Upper lobe of left lung (tissue), 6 donors: ENCODE results near the gene RBP5. TPM values are rescaled to one million over a fixed set of nuclear protein-coding genes. Genes with fewer than 3 reads are reported as not detected.
A peak's percentile ranks its signal among the peaks of the same experiment; 100 is the strongest.

ENCODE experiments used
- ATAC-seq, 2 donors: fragments of 200-7000 bp; cut with Tn5 transposase; one replicate each; pipeline ENCODE4 v1.9.1; 2022; ENCODE audit warnings: mild to moderate bottlenecking in 2 of 2, moderate library complexity in 2 of 2; ENCODE audit not compliant: low FRiP score in 2 of 2
- DNase-seq, 2 donors: peaks; one replicate each; pipeline ENCODE4 v3.0.0-alpha.2; 2019 to 2020
- H3K27ac ChIP-seq, 4 donors: fragments of 200-600 bp; sonication (generic); one replicate each; pipeline ENCODE4 v1.5.1; 2016 to 2019
- H3K27me3 ChIP-seq, 4 donors: fragments of 200-600 bp; sonication (generic); one replicate each; pipeline ENCODE4 v1.5.1; 2017 to 2019
- H3K36me3 ChIP-seq, 4 donors: fragments of 200-600 bp; sonication (generic); one replicate each; pipeline ENCODE4 v1.5.1; 2016 to 2019
- H3K4me1 ChIP-seq, 4 donors: fragments of 200-600 bp; sonication (generic); one replicate each; pipeline ENCODE4 v1.5.1; 2018 to 2019
- H3K4me3 ChIP-seq, 4 donors: fragments of 200-600 bp; sonication (generic); one replicate each; pipeline ENCODE4 v1.5.1; 2017 to 2019; ENCODE audit warnings: mild to moderate bottlenecking in 2 of 4, moderate library complexity in 1 of 4
- H3K9me3 ChIP-seq, 4 donors: fragments of 200-600 bp; sonication (generic); one replicate each; pipeline ENCODE4 v1.5.1; 2018 to 2019
- CTCF ChIP-seq, 6 experiments: fragments of 450-650 bp in 4 of 6; fragments of 200-600 bp in 2 of 6; sonication (generic) in 2 of 6; IDR thresholded peaks; one replicate each; pipeline ENCODE4 v1.5.1; 2016 to 2019; ENCODE audit warnings: antibody characterized with exemption in 6 of 6
- EP300 ChIP-seq, 4 donors: sonication (generic); formaldehyde crosslinking; IDR thresholded peaks; one replicate each; pipeline ENCODE4 v1.5.1; 2017; ENCODE audit warnings: antibody characterized with exemption in 4 of 4, control low read depth in 2 of 4
- POLR2A ChIP-seq, 4 donors: fragments of 450-650 bp; IDR thresholded peaks; one replicate each; pipeline ENCODE4 v1.5.1; 2016 to 2017; ENCODE audit warnings: antibody characterized with exemption in 4 of 4, mild to moderate bottlenecking in 2 of 4
- POLR2AphosphoS5 ChIP-seq, 2 donors: sonication (generic); formaldehyde crosslinking; IDR thresholded peaks; one replicate each; pipeline ENCODE4 v1.5.1; 2017; ENCODE audit warnings: antibody characterized with exemption in 2 of 2
- WGBS, 2 donors: methylation state at CpG; one replicate each; pipeline ENCODE4 v1.1.5; 2017 to 2018; 5-methylcytosine and 5-hydroxymethylcytosine counted together
- total RNA-seq, 6 donors: library from RNA; depleted of rRNA in 4 of 6; stranded (reverse); fragments of >200 nt in 4 of 6; gene quantifications; one replicate each; pipeline versions ENCODE4 v1.1.0 to v1.2.1, GENCODE V29; 2016 to 2021
- donor health status: DM: no; HTN: no; CAD: no; lungs with moderate emphysema.
- donor health status: DM: no; HTN: yes; CAD: no; lungs with severe emphysema.

Gene RBP5
- total RNA-seq, 6 donors from 2014 or later = 1.8 to 6.9 TPM; not detected in 4

GRCh38 chr12:7091171-7091570 lies 37.5 kb downstream of the RBP5 start:
- WGBS, 2 donors = 86 to 90% methylated on average over 7 of the region's 7 CpGs
- Histone ChIP-seq H3K4me1 (peaks cover 20 to 46% (median 27%) of the 10 kb centered on the region in 4 donors), H3K9me3 (no peaks in the 10 kb centered on the region), H3K4me3 (peak overlapping the region in 3 of 4 donors; percentile 41 to 57 (median 53)), H3K27ac (peak overlapping the region; percentile 61 to 89 (median 82)), H3K27me3 (no peaks in the 10 kb centered on the region), H3K36me3 (peaks cover 0 to 32% (median 20%) of the 10 kb centered on the region in 4 donors)
- no peak for TF ChIP-seq POLR2A (IDR thresholded peaks at IDR 0.05)
- TF ChIP-seq POLR2AphosphoS5 (IDR thresholded peaks at IDR 0.05) = no peak
- no peak for TF ChIP-seq EP300 (IDR thresholded peaks at IDR 0.05)
- TF ChIP-seq CTCF (IDR thresholded peaks at IDR 0.05) = no peak
- DNase-seq (no peak), ATAC-seq (no peak)

- Histone ChIP-seq H3K4me1 (peaks cover 19 to 39% (median 24%) of the 10 kb centered on the region in 4 donors), H3K36me3 (peaks cover 0 to 39% (median 21%) of the 10 kb centered on the region in 4 donors), H3K4me3 (peak overlapping the region in 2 of 4 donors; percentile 53 to 57), H3K9me3 (no peaks in the 10 kb centered on the region), H3K27me3 (no peaks in the 10 kb centered on the region), H3K27ac (peak overlapping the region; percentile 61 to 89 (median 82))
- DNase-seq (no peak), ATAC-seq (no peak)
- TF ChIP-seq POLR2A (IDR thresholded peaks at IDR 0.05) (no peak), EP300 (IDR thresholded peaks at IDR 0.05) (no peak), CTCF (IDR thresholded peaks at IDR 0.05) (no peak), POLR2AphosphoS5 (IDR thresholded peaks at IDR 0.05) (peak in 1 of 2 donors; percentile 27)
- 72 to 78% methylated on average over 16 of the region's 16 CpGs for whole genome bisulfite sequencing, 2 donors
These were observed 38.3 kb downstream of the RBP5 start for GRCh38 chr12:7090222-7090998.

- peak overlapping the region; percentile 10 to 77 (median 47) for H3K27ac ChIP-seq
- H3K4me1 ChIP-seq = peaks cover 19 to 36% (median 24%) of the 10 kb centered on the region in 4 donors
- peak overlapping the region in 1 of 4 donors; percentile 53 for H3K4me3 ChIP-seq
- ATAC-seq (no peak), DNase-seq (no peak)
- TF ChIP-seq EP300 (IDR thresholded peaks at IDR 0.05) = no peak
- no peaks in the 10 kb centered on the region for H3K9me3 ChIP-seq
- no peaks in the 10 kb centered on the region for H3K27me3 ChIP-seq
- WGBS, 2 donors = 86 to 91% methylated on average over 4 to 11 of the region's 11 CpGs
- H3K36me3 ChIP-seq = peaks cover 0 to 49% (median 23%) of the 10 kb centered on the region in 4 donors
These were observed 39.4 kb downstream of the RBP5 start for GRCh38 chr12:7089196-7089871.

GRCh38 chr12:7083125-7083524 lies 45.6 kb downstream of the RBP5 start:
- ATAC-seq = no peak
- H3K27ac ChIP-seq = no peak overlapping the region

More at GRCh38 chr12:7083125-7083524, 45.6 kb downstream of the RBP5 start:
- peaks cover 0 to 60% (median 13%) of the 10 kb centered on the region in 4 donors for H3K36me3 ChIP-seq
- no peaks in the 10 kb centered on the region for H3K27me3 ChIP-seq
- no peak for DNase-seq
- no peaks in the 10 kb centered on the region for H3K9me3 ChIP-seq
- TF ChIP-seq POLR2AphosphoS5 (IDR thresholded peaks at IDR 0.05) = no peak
- no peak for TF ChIP-seq POLR2A (IDR thresholded peaks at IDR 0.05)
- no peak for TF ChIP-seq EP300 (IDR thresholded peaks at IDR 0.05)
- TF ChIP-seq CTCF (IDR thresholded peaks at IDR 0.05) = no peak
- H3K4me1 ChIP-seq = peaks cover 0 to 14% (median 7%) of the 10 kb centered on the region in 4 donors
- H3K4me3 ChIP-seq = no peak overlapping the region
